Measurements from ENCODE around the gene TFE3. TPM values are rescaled to one million over a fixed set of nuclear protein-coding genes. Genes with fewer than 3 reads are reported as not detected.

TFE3 gene
- total and polyA plus RNA-seq, 10 of the 15 experiments (the other 5 are each of a cell fraction or from before 2014, with no cell fraction given), result 3.5 to 20.4 (median 11.6) TPM

GRCh38 chrX:49029876-49030275, 13.3 kb downstream of the TFE3 start:
- ATAC-seq (peak; percentile 25), DNase-seq (ENCODE audit: low read depth, low spot score) (no peak), FAIRE-seq (no peak)
- no peak overlapping the region for H2AFZ ChIP-seq (ENCODE audit: control insufficient read depth, low read depth, low read length)
- H3K4me3 ChIP-seq, result no peak overlapping the region
- no peaks in the 10 kb centered on the region for H3K27me3 ChIP-seq (replicated peaks in 1 of 2; ENCODE audit: control insufficient read depth in 2 of 2, insufficient read depth in 2 of 2, low read length in 1 of 2)
- H3K9me3 ChIP-seq (replicated peaks; ENCODE audit: control insufficient read depth, insufficient read depth, low read length), result no peaks in the 10 kb centered on the region
- H3K9ac ChIP-seq (ENCODE audit: control insufficient read depth, insufficient read depth, low read length), result no peak overlapping the region
- no peaks in the 10 kb centered on the region for H3K79me2 ChIP-seq (ENCODE audit: control insufficient read depth, insufficient read depth, low read length)
- H3K4me2 ChIP-seq (ENCODE audit: control insufficient read depth, insufficient read depth), result no peak overlapping the region
- ChIA-PET POLR2A (no interaction called here), SMC1A (ENCODE audit: uncharacterized antibody, unreplicated experiment) (no interaction called here), RAD21 (ENCODE audit: unreplicated experiment) (no interaction called here), CTCF (no interaction called here)
- H3K27ac ChIP-seq (ENCODE audit: control insufficient read depth, insufficient read depth), result no peak overlapping the region
- in situ Hi-C loops (cut with MboI), result no loop called here
- no peaks in the 10 kb centered on the region for H3K4me1 ChIP-seq (ENCODE audit: control insufficient read depth, insufficient read depth, low read length)
- intact Hi-C loops (cut with micrococcal nuclease; ENCODE audit: unreplicated experiment), result no loop called here
- H3K36me3 ChIP-seq (ENCODE audit: control insufficient read depth in 2 of 2, insufficient read depth in 2 of 2, low read length in 1 of 2), result no peaks in the 10 kb centered on the region; a peak in 1 of 4 replicates
- no peaks in the 10 kb centered on the region for H4K20me1 ChIP-seq (ENCODE audit: control insufficient read depth, insufficient read depth)
- TF ChIP-seq SREBF2 (IDR thresholded peaks at IDR 0.05; ENCODE audit: low read length) (no peak), EZH2 (IDR thresholded peaks at IDR 0.05; ENCODE audit: borderline replicate concordance, control insufficient read depth, low read depth, low read length) (no peak)
- 75% methylated on average over 6 of the region's 6 CpGs for WGBS (ENCODE audit: insufficient coverage, insufficient replicate concordance, low lambda C conversion rate, missing lambda C conversion rate)
- no TSS peak for BruUV-seq (replicated peaks)

GRCh38 chrX:49019599-49020249, 23.4 kb downstream of the TFE3 start:
- H3K27ac ChIP-seq (ENCODE audit: control insufficient read depth, insufficient read depth), result no peak overlapping the region
- H3K27me3 ChIP-seq (replicated peaks in 1 of 2; ENCODE audit: control insufficient read depth in 2 of 2, insufficient read depth in 2 of 2, low read length in 1 of 2), result no peaks in the 10 kb centered on the region
- ATAC-seq (no peak), DNase-seq (ENCODE audit: low read depth, low spot score) (no peak), FAIRE-seq (no peak)
- no peaks in the 10 kb centered on the region for H3K79me2 ChIP-seq (ENCODE audit: control insufficient read depth, insufficient read depth, low read length)
- ChIA-PET SMC1A (ENCODE audit: uncharacterized antibody, unreplicated experiment) (no interaction called here), RAD21 (ENCODE audit: unreplicated experiment) (no interaction called here), POLR2A (interaction anchor here (0.6 kb wide), 2 partner anchors 22 to 66 kb away, joined by 3 read pairs; no protein-coding TSS in a partner anchor), CTCF (no interaction called here)
- BruUV-seq (replicated peaks), result no TSS peak
- no peak for TF ChIP-seq ASH2L (IDR thresholded peaks at IDR 0.05; ENCODE audit: borderline replicate concordance, low read depth)
- no peak for TF ChIP-seq SP1 (IDR thresholded peaks at IDR 0.05; ENCODE audit: low read depth, low read length)
- no peak for TF ChIP-seq TCF7 (IDR thresholded peaks at IDR 0.05; ENCODE audit: borderline replicate concordance)
- TF ChIP-seq SMC3 (IDR thresholded peaks at IDR 0.05; ENCODE audit: borderline replicate concordance, low read length), result no peak
- no peak for TF ChIP-seq BMI1 (IDR thresholded peaks at IDR 0.05; ENCODE audit: borderline replicate concordance)
- no peak overlapping the region for H2AFZ ChIP-seq (ENCODE audit: control insufficient read depth, low read depth, low read length)
- 71% methylated on average over 7 of the region's 7 CpGs for WGBS (ENCODE audit: insufficient coverage, insufficient replicate concordance, low lambda C conversion rate, missing lambda C conversion rate)
- H3K9ac ChIP-seq (ENCODE audit: control insufficient read depth, insufficient read depth, low read length), result no peak overlapping the region
- H3K4me1 ChIP-seq (ENCODE audit: control insufficient read depth, insufficient read depth, low read length), result no peaks in the 10 kb centered on the region; the same call in 1 of the 2 replicates
- no peaks in the 10 kb centered on the region; the same call in 2 of the 3 replicates for H3K9me3 ChIP-seq (replicated peaks; ENCODE audit: control insufficient read depth, insufficient read depth, low read length)
- in situ Hi-C loops (cut with MboI), result no loop called here
- no peaks in the 10 kb centered on the region for H3K36me3 ChIP-seq (ENCODE audit: control insufficient read depth in 2 of 2, insufficient read depth in 2 of 2, low read length in 1 of 2)
- no peak overlapping the region for H3K4me3 ChIP-seq
- intact Hi-C loops (cut with micrococcal nuclease; ENCODE audit: unreplicated experiment), result no loop called here
- H3K4me2 ChIP-seq (ENCODE audit: control insufficient read depth, insufficient read depth), result no peak overlapping the region
- H4K20me1 ChIP-seq (ENCODE audit: control insufficient read depth, insufficient read depth), result no peaks in the 10 kb centered on the region

Measured in GM12878 (cell line).